K562 (cell line): Measurements from ENCODE around the gene MMP28. TPM values are rescaled to one million over a fixed set of nuclear protein-coding genes. Genes with fewer than 3 reads are reported as not detected.

ENCODE experiments used
- ATAC-seq: fragments of 200-7000 bp; cut with Tn5 transposase; 3 replicates; pipeline ENCODE4 v1.9.1; 2020; ENCODE audit warnings: moderate library complexity
- BruUV-seq: library from RNA; stranded (reverse); fragments of 400-500 nt; replicated peaks from 2 replicates; lab custom pipeline; 2021; lab: Mats Ljungman, UMichigan
- CTCF ChIA-PET: fragments of 300-600 bp; formaldehyde crosslinking; extraction: SDS; loops from one replicate; lab custom pipeline; 2021; ENCODE audit warnings: low intra/inter-chr PET ratio; lab: Yijun Ruan, JAX
- POLR2A ChIA-PET: fragments of 300-600, 350-650 bp; sonication (Branson Sonifier 250); formaldehyde crosslinking; extraction: SDS; loops from one replicate; lab custom pipeline; 2021; ENCODE audit warnings: antibody characterized with exemption, inconsistent platforms; lab: Yijun Ruan, JAX
- DNase-seq, 4 experiments: peaks; one replicate each; pipeline versions ENCODE4 v3.0.0 to v3.0.0-alpha.2; 2011 to 2018; ENCODE audit warnings: low spot score in 3 of 4, mixed read lengths in 3 of 4; ENCODE audit errors: extremely low read depth in 1 of 4
- FAIRE-seq: peaks from 2 replicates; lab custom pipeline; 2011; peaks lifted over from hg19 to GRCh38; lab: Jason Lieb, UNC
- H2AFZ ChIP-seq: 2 replicates; pipeline ENCODE4 v1.6.0; 2011; ENCODE audit warnings: low read depth, low read length, control low read depth, inconsistent platforms
- H3K27ac ChIP-seq: fragments of 200-600 bp; 3 replicates; pipeline ENCODE4 v1.8.0; 2011; ENCODE audit warnings: low read depth, mild to moderate bottlenecking, control low read depth, inconsistent platforms, low read length, moderate library complexity, mixed read lengths; ENCODE audit errors: extremely low read depth
- H3K27me3 ChIP-seq, 2 experiments: fragments of 300-600 bp in 1 of 2; 2 replicates in 1 of 2; 3 replicates in 1 of 2; pipeline versions ENCODE4 v1.6.0 to v1.8.0; 2011; ENCODE audit warnings: inconsistent platforms in 2 of 2, low read length in 2 of 2, mild to moderate bottlenecking in 1 of 2, mixed read lengths in 1 of 2, moderate library complexity in 1 of 2; ENCODE audit not compliant: control insufficient read depth in 2 of 2, insufficient read depth in 2 of 2
- H3K36me3 ChIP-seq: fragments of 300-600 bp; 3 replicates; pipeline ENCODE4 v1.8.0; 2011; ENCODE audit warnings: mild to moderate bottlenecking, low read length, inconsistent platforms; ENCODE audit not compliant: control insufficient read depth, insufficient read depth
- H3K4me1 ChIP-seq, 2 experiments: fragments of 200-600 bp in 1 of 2; replicated peaks in 1 of 2; 2 replicates in 1 of 2; 3 replicates in 1 of 2; pipeline versions ENCODE4 v1.5.1 to v1.8.0; 2011; ENCODE audit warnings: inconsistent platforms in 2 of 2, low read length in 2 of 2, mild to moderate bottlenecking in 1 of 2, mixed read lengths in 1 of 2, moderate library complexity in 1 of 2; ENCODE audit not compliant: control insufficient read depth in 2 of 2, insufficient read depth in 2 of 2
- H3K4me2 ChIP-seq: 2 replicates; pipeline ENCODE4 v1.6.1; 2011; ENCODE audit warnings: low read length, control low read depth, inconsistent platforms, mixed read lengths; ENCODE audit not compliant: insufficient read depth
- H3K4me3 ChIP-seq: fragments of 200-600 bp; sonication (generic), shearing (Covaris generic); 2 replicates; pipeline ENCODE4 v1.5.1; 2016; ENCODE audit warnings: control low read depth, inconsistent platforms
- H3K79me2 ChIP-seq: fragments of 200-600 bp; 3 replicates; pipeline ENCODE4 v1.8.0; 2011; ENCODE audit warnings: low read length, inconsistent platforms; ENCODE audit not compliant: control insufficient read depth, insufficient read depth
- H3K9ac ChIP-seq, 2 experiments: 2 replicates each; pipeline versions ENCODE4 v1.6.0 to v1.6.1; 2011; ENCODE audit warnings: low read depth in 2 of 2, low read length in 2 of 2, control low read depth in 1 of 2, inconsistent platforms in 1 of 2, mild to moderate bottlenecking in 1 of 2, mixed read lengths in 1 of 2; ENCODE audit not compliant: insufficient read depth in 1 of 2
- H3K9me1 ChIP-seq: one replicate; pipeline ENCODE4 v1.6.0; 2011; ENCODE audit warnings: inconsistent platforms, mild to moderate bottlenecking, low read length, moderate library complexity; ENCODE audit not compliant: control insufficient read depth, insufficient read depth
- H3K9me3 ChIP-seq: replicated peaks from 2 replicates; pipeline ENCODE4 v1.5.1; 2011; ENCODE audit warnings: low read depth, low read length, inconsistent platforms; ENCODE audit not compliant: control insufficient read depth, insufficient read depth
- H4K20me1 ChIP-seq: replicated peaks from 2 replicates; pipeline ENCODE4 v1.6.1; 2011; ENCODE audit warnings: low read length, inconsistent platforms, mixed read lengths; ENCODE audit not compliant: control insufficient read depth, insufficient read depth
- ZNF507 ChIP-seq: conservative IDR thresholded peaks from 2 replicates; pipeline ENCODE4 v1.6.1; 2017; ENCODE audit warnings: missing genetic modification characterization, missing compliant biosample characterization
- WGBS: fragments of 100-300 bp; shearing (Covaris generic); methylation state at CpG from one replicate; pipeline ENCODE4 v1.1.6; 2016; ENCODE audit warnings: low coverage, mixed read lengths; ENCODE audit not compliant: insufficient coverage; ENCODE audit errors: missing lambda C conversion rate; 5-methylcytosine and 5-hydroxymethylcytosine counted together
- in situ Hi-C: fragments of 300-500 bp; cut with MboI; formaldehyde crosslinking; loops from 4 replicates; pipeline ENCODE4 v1.15.0; 2018; ENCODE audit warnings: inconsistent platforms, mixed read lengths
- intact Hi-C: fragments of 100-400 bp; cut with micrococcal nuclease; formaldehyde crosslinking; loops from 2 replicates; pipeline ENCODE4 v1.14.2; 2022
- polyA plus RNA-seq, 8 experiments: library from polyadenylated mRNA; depleted of rRNA in 4 of 8; stranded (reverse) in 5 of 8; unstranded in 3 of 8; fragments of >200 nt; fragmentation: Nextera tagmentation in 2 of 8; fragmentation: Illumina TruSeq in 1 of 8; extraction: Ambion mirVana in 2 of 8; extraction: Trizol in 1 of 8; gene quantifications; 2 replicates each; pipeline versions ENCODE4 v1.2.1 to v1.2.3, GENCODE V29; 2011 to 2014; ENCODE audit warnings: inconsistent platforms in 1 of 8, missing spikeins in 1 of 8
- total RNA-seq, 7 experiments: library from RNA; depleted of rRNA in 6 of 7; stranded (reverse); fragments of >200 nt in 6 of 7; fragmentation: Illumina TruSeq in 2 of 7; extraction: Trizol in 2 of 7; gene quantifications; 2 replicates each; pipeline versions ENCODE4 v1.2.1 to v1.2.3, GENCODE V29; 2011 to 2021; ENCODE audit warnings: low replicate concordance in 1 of 7

The MMP28 gene
- total and polyA plus RNA-seq, 9 of the 15 experiments (the other 6 are each of a cell fraction or from before 2014, with no cell fraction given) = not detected

DNA sequence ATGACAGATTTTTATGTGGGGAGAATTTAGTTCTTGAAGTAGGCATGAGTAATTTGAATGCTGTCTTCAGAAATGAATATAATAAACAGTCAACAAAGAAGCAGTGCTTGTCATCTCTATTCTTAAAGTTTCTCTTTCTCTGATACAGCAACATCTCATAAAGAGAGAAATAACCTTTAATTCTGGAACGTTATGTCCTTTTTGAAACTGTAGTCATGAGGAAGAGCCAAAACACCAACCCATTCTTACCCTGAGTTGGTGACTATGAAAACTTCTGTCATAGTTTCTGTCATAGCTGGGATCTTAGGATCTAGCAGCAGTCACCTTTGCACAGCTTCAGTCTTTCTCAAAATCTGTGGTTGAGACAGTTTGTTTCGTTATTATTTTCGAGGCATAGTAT lies 79.3 kb downstream of the MMP28 start:
- Histone ChIP-seq H3K36me3 (peaks cover 90% of the 10 kb centered on the region), H2AFZ (no peak overlapping the region), H3K9me3 (no peaks in the 10 kb centered on the region), H3K27me3 (no peaks in the 10 kb centered on the region), H3K9me1 (no peaks in the 10 kb centered on the region), H3K4me2 (no peak overlapping the region), H3K9ac (no peak overlapping the region), H4K20me1 (no peaks in the 10 kb centered on the region), H3K79me2 (no peaks in the 10 kb centered on the region), H3K27ac (no peak overlapping the region), H3K4me3 (no peak overlapping the region), H3K4me1 (no peaks in the 10 kb centered on the region)
- FAIRE-seq (no peak), ATAC-seq (no peak), DNase-seq (no peak)
- WGBS = 88% methylated on average over 3 of the region's 3 CpGs
- intact Hi-C loops (no loop called here), in situ Hi-C loops (no loop called here)
- no TSS peak for BruUV-seq
- TF ChIP-seq ZNF507 (tag) = no peak
- POLR2A ChIA-PET = interaction anchor here (0.7 to 0.8 kb wide), 3 partner anchors 13 to 85 kb away, joined by 3 to 4 read pairs (median 3); no protein-coding TSS in a partner anchor
- CTCF ChIA-PET = no interaction called here

Other genes with a start within 250 kb of the MMP28 start
Only the 7 nearest of the 15 such genes appear.
- gene RASL10B, start 64.0 kb downstream of the MMP28 start, total RNA-seq (2014; rRNA removed) = 0.14 and 0.16 TPM in 2 replicates
- 0.04 and 0.06 TPM in 2 replicates for gene RASL10B, start 64.0 kb downstream of the MMP28 start, total RNA-seq (2014; rRNA removed; fragmentation: Illumina TruSeq; extraction: Trizol)
- gene RASL10B, start 64.0 kb downstream of the MMP28 start, total RNA-seq (2015; rRNA removed; fragmentation: Illumina TruSeq; extraction: Trizol) = 0.07 and 0.11 TPM in 2 replicates
- 0.11 and 0.22 TPM in 2 replicates for gene RASL10B, start 64.0 kb downstream of the MMP28 start, total RNA-seq (2021)
- 0.16 and 0.31 TPM in 2 replicates for gene RASL10B, start 64.0 kb downstream of the MMP28 start, polyA plus RNA-seq (2011; rRNA removed)
- 0.11 and 0.12 TPM in 2 replicates for gene RASL10B, start 64.0 kb downstream of the MMP28 start, polyA plus RNA-seq (2014; fragmentation: Illumina TruSeq; extraction: Trizol)
- not detected for gene RASL10B, start 64.0 kb downstream of the MMP28 start, polyA plus RNA-seq (2014; fragmentation: Nextera tagmentation; extraction: Ambion mirVana)
- gene RASL10B, start 64.0 kb downstream of the MMP28 start, polyA plus RNA-seq (2014; rRNA removed) = 0.03 and 0.27 TPM in 2 replicates
- gene GAS2L2, start 42.4 kb downstream of the MMP28 start, total RNA-seq (2014; rRNA removed) = not detected in 2 replicates
- not detected in 2 replicates for gene GAS2L2, start 42.4 kb downstream of the MMP28 start, total RNA-seq (2014; rRNA removed; fragmentation: Illumina TruSeq; extraction: Trizol)
- not detected in 2 replicates for gene GAS2L2, start 42.4 kb downstream of the MMP28 start, total RNA-seq (2015; rRNA removed; fragmentation: Illumina TruSeq; extraction: Trizol)
- not detected in 2 replicates for gene GAS2L2, start 42.4 kb downstream of the MMP28 start, total RNA-seq (2021)
- not detected in 2 replicates for gene GAS2L2, start 42.4 kb downstream of the MMP28 start, polyA plus RNA-seq (2011; rRNA removed)
- not detected in 2 replicates for gene GAS2L2, start 42.4 kb downstream of the MMP28 start, polyA plus RNA-seq (2014; fragmentation: Illumina TruSeq; extraction: Trizol)
- gene GAS2L2, start 42.4 kb downstream of the MMP28 start, polyA plus RNA-seq (2014; fragmentation: Nextera tagmentation; extraction: Ambion mirVana) = not detected
- gene GAS2L2, start 42.4 kb downstream of the MMP28 start, polyA plus RNA-seq (2014; rRNA removed) = not detected in 2 replicates
- gene C17orf50, start 34.8 kb downstream of the MMP28 start, total RNA-seq (2014; rRNA removed) = not detected in 2 replicates
- gene C17orf50, start 34.8 kb downstream of the MMP28 start, total RNA-seq (2014; rRNA removed; fragmentation: Illumina TruSeq; extraction: Trizol) = not detected in 2 replicates
- not detected in 2 replicates for gene C17orf50, start 34.8 kb downstream of the MMP28 start, total RNA-seq (2015; rRNA removed; fragmentation: Illumina TruSeq; extraction: Trizol)
- not detected in 2 replicates for gene C17orf50, start 34.8 kb downstream of the MMP28 start, total RNA-seq (2021)
- gene C17orf50, start 34.8 kb downstream of the MMP28 start, polyA plus RNA-seq (2011; rRNA removed) = not detected in 2 replicates
- not detected in 2 replicates for gene C17orf50, start 34.8 kb downstream of the MMP28 start, polyA plus RNA-seq (2014; fragmentation: Illumina TruSeq; extraction: Trizol)
- not detected for gene C17orf50, start 34.8 kb downstream of the MMP28 start, polyA plus RNA-seq (2014; fragmentation: Nextera tagmentation; extraction: Ambion mirVana)
- not detected in 2 replicates for gene C17orf50, start 34.8 kb downstream of the MMP28 start, polyA plus RNA-seq (2014; rRNA removed)
- 50.2 and 54.5 TPM in 2 replicates for gene TAF15, start 13.8 kb upstream of the MMP28 start, total RNA-seq (2014; rRNA removed)
- 56.8 and 64.3 TPM in 2 replicates for gene TAF15, start 13.8 kb upstream of the MMP28 start, total RNA-seq (2014; rRNA removed; fragmentation: Illumina TruSeq; extraction: Trizol)
- gene TAF15, start 13.8 kb upstream of the MMP28 start, total RNA-seq (2015; rRNA removed; fragmentation: Illumina TruSeq; extraction: Trizol) = 45.9 and 50.7 TPM in 2 replicates
- 178 and 213 TPM in 2 replicates for gene TAF15, start 13.8 kb upstream of the MMP28 start, total RNA-seq (2021)
- gene TAF15, start 13.8 kb upstream of the MMP28 start, polyA plus RNA-seq (2011; rRNA removed) = 60.0 and 77.7 TPM in 2 replicates
- gene TAF15, start 13.8 kb upstream of the MMP28 start, polyA plus RNA-seq (2014; fragmentation: Illumina TruSeq; extraction: Trizol) = 267 and 272 TPM in 2 replicates
- 10 to 100 TPM in 1 of 2 experiments, 1 to 10 TPM in 1; 4.1 to 22.7 TPM for gene TAF15, start 13.8 kb upstream of the MMP28 start, polyA plus RNA-seq (2014; fragmentation: Nextera tagmentation; extraction: Ambion mirVana)
- 142 and 171 TPM in 2 replicates for gene TAF15, start 13.8 kb upstream of the MMP28 start, polyA plus RNA-seq (2014; rRNA removed)
- gene HEATR9, start 73.2 kb upstream of the MMP28 start, total RNA-seq (2014; rRNA removed) = not detected in 2 replicates
- not detected in 2 replicates for gene HEATR9, start 73.2 kb upstream of the MMP28 start, total RNA-seq (2014; rRNA removed; fragmentation: Illumina TruSeq; extraction: Trizol)
- gene HEATR9, start 73.2 kb upstream of the MMP28 start, total RNA-seq (2015; rRNA removed; fragmentation: Illumina TruSeq; extraction: Trizol) = not detected in 2 replicates
- not detected in 2 replicates for gene HEATR9, start 73.2 kb upstream of the MMP28 start, total RNA-seq (2021)
- gene HEATR9, start 73.2 kb upstream of the MMP28 start, polyA plus RNA-seq (2011; rRNA removed) = not detected in 2 replicates
- gene HEATR9, start 73.2 kb upstream of the MMP28 start, polyA plus RNA-seq (2014; fragmentation: Illumina TruSeq; extraction: Trizol) = not detected in 2 replicates
- gene HEATR9, start 73.2 kb upstream of the MMP28 start, polyA plus RNA-seq (2014; fragmentation: Nextera tagmentation; extraction: Ambion mirVana) = not detected
- gene HEATR9, start 73.2 kb upstream of the MMP28 start, polyA plus RNA-seq (2014; rRNA removed) = not detected in 2 replicates
- 0.08 and 0.18 TPM in 2 replicates for gene CCL5, start 84.7 kb upstream of the MMP28 start, total RNA-seq (2014; rRNA removed)
- gene CCL5, start 84.7 kb upstream of the MMP28 start, total RNA-seq (2014; rRNA removed; fragmentation: Illumina TruSeq; extraction: Trizol) = 0.16 TPM in 1 of 2 replicates, not detected in the other
- gene CCL5, start 84.7 kb upstream of the MMP28 start, total RNA-seq (2015; rRNA removed; fragmentation: Illumina TruSeq; extraction: Trizol) = 0.18 and 0.23 TPM in 2 replicates
- gene CCL5, start 84.7 kb upstream of the MMP28 start, total RNA-seq (2021) = 0.56 and 0.58 TPM in 2 replicates
- gene CCL5, start 84.7 kb upstream of the MMP28 start, polyA plus RNA-seq (2011; rRNA removed) = 0.08 and 0.53 TPM in 2 replicates
- 0.43 TPM in 2 replicates for gene CCL5, start 84.7 kb upstream of the MMP28 start, polyA plus RNA-seq (2014; fragmentation: Illumina TruSeq; extraction: Trizol)
- under 1 TPM; 0.46 to 0.59 TPM for gene CCL5, start 84.7 kb upstream of the MMP28 start, polyA plus RNA-seq (2014; fragmentation: Nextera tagmentation; extraction: Ambion mirVana)
- 0.30 and 0.49 TPM in 2 replicates for gene CCL5, start 84.7 kb upstream of the MMP28 start, polyA plus RNA-seq (2014; rRNA removed)
- 2.5 and 3.9 TPM in 2 replicates for gene RDM1, start 135.1 kb upstream of the MMP28 start, total RNA-seq (2014; rRNA removed)
- gene RDM1, start 135.1 kb upstream of the MMP28 start, total RNA-seq (2014; rRNA removed; fragmentation: Illumina TruSeq; extraction: Trizol) = 4.8 and 5.6 TPM in 2 replicates
- 2.9 and 3.0 TPM in 2 replicates for gene RDM1, start 135.1 kb upstream of the MMP28 start, total RNA-seq (2015; rRNA removed; fragmentation: Illumina TruSeq; extraction: Trizol)
- 5.0 and 5.7 TPM in 2 replicates for gene RDM1, start 135.1 kb upstream of the MMP28 start, total RNA-seq (2021)
- 8.3 and 9.6 TPM in 2 replicates for gene RDM1, start 135.1 kb upstream of the MMP28 start, polyA plus RNA-seq (2011; rRNA removed)
- 5.4 and 7.0 TPM in 2 replicates for gene RDM1, start 135.1 kb upstream of the MMP28 start, polyA plus RNA-seq (2014; fragmentation: Illumina TruSeq; extraction: Trizol)
- 10 to 100 TPM in 1 of 2 experiments, 1 to 10 TPM in 1; 8.5 to 11.2 TPM for gene RDM1, start 135.1 kb upstream of the MMP28 start, polyA plus RNA-seq (2014; fragmentation: Nextera tagmentation; extraction: Ambion mirVana)
- gene RDM1, start 135.1 kb upstream of the MMP28 start, polyA plus RNA-seq (2014; rRNA removed) = 6.1 and 6.5 TPM in 2 replicates